NOMO-1 treated with DMSO at 0.1 percent for 48 hours (cell line): ENCODE results near the gene GLRX5.
A peak's percentile ranks its signal among the peaks of the same experiment; 100 is the strongest.
"Not testable (repeated sequence)": the region's sequence is repeated elsewhere in the genome, so short reads cannot be mapped to it uniquely, and the experiment has no call there.

Source experiments
- DNase-seq: peaks from one replicate; lab custom pipeline; 2025; ENCODE audit not compliant: unreplicated experiment; lab: John Stamatoyannopoulos, UW

The GLRX5 gene

DNA sequence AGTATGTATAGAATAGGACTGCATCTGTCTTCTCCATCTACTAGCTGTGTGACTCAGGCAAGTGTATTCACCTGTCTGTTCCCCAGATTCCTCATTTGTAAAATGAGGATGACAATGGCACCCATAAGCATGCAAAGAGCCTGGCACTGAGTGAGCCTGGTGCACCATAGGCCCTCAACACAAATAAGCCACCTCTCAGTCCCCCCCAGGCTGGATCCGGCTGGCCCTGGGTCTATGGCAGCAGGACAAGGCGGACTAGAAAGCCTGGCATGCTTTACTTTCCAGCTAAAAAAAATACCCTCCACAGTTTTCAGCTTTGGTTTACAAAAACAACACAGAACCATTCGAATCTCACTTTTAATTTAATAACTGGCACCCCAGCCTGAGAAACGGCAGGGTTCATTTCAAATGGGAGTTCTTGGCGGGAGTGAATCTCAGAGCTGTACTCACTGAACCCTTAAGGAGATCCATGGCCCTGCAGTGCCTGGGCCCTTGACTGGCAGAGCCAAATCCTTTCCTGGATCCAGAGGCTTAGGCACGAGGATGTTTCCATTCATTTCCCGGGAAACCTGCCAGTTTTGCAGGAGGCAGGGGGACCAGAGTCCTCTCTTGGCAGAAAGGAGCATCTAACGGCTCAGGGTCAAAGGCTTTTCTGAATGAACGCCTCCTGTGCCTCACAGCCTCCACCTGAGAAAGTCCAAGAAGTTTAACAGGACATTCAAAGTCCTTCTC, 36.1 kb upstream of the GLRX5 start:
- DNase-seq: no peak

- no peak for DNase-seq
Measured at GRCh38 chr14:95499354-95499750, 35.5 kb upstream of the GLRX5 start.

- no peak for DNase-seq
Measured at GRCh38 chr14:95500201-95500681, 34.6 kb upstream of the GLRX5 start.

DNA sequence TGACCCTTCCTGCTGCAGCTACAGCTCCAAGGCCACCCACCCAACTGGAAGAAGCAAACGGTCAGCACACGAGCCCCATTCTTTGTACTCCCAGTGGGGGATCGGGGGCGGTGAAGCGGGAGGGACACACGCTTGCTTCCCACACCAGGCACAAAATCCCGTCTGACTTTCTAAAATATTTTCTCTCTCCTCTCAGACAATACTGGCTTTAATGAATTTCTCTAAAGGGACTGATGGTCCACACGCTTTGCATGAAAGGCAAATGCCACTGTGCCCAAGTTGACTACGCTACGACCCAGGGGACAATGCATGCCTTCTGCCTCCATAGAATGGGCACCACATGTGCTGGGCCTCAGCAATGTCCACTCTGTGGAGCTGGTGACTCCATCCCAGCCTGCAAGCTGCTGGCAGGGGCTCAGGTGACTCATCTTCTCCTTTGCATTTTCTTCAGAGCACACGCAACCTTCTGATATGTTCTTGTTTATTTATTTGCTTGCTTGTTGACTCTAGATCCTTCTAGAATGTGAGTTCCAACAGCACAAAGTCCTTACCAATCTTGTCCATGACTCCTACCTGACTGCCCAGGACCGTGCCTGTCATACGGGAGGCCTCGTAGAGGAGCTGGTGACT, 34.0 kb upstream of the GLRX5 start:
- no peak for DNase-seq

DNA sequence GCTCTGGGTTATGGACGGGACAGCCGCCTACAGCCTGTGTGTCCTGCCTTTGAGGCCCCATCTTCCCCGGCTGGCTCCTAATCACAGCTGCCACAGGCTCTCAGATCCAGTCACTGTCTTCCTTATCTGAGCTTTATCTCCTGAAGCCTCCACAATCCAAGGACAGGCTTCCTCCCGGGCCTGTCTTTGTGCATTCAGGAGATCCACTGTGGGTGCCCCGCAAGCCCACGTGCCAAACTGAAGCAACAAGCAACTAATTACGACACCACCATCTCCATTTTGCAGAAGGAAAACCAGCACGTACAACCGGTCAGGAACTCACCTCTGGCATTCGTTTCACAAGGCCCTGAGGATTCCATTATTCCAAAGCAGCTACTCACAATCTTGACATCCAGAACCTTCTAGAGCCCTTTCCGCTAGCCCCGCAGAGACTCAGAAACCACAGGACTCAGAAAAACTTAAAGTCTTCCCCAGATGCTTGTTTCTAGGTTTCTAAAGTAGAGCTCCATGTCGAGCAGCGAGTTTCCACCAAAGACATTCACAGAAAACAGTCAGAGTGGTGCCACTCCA, 32.4 kb upstream of the GLRX5 start:
- peak; percentile 36 for DNase-seq

DNA sequence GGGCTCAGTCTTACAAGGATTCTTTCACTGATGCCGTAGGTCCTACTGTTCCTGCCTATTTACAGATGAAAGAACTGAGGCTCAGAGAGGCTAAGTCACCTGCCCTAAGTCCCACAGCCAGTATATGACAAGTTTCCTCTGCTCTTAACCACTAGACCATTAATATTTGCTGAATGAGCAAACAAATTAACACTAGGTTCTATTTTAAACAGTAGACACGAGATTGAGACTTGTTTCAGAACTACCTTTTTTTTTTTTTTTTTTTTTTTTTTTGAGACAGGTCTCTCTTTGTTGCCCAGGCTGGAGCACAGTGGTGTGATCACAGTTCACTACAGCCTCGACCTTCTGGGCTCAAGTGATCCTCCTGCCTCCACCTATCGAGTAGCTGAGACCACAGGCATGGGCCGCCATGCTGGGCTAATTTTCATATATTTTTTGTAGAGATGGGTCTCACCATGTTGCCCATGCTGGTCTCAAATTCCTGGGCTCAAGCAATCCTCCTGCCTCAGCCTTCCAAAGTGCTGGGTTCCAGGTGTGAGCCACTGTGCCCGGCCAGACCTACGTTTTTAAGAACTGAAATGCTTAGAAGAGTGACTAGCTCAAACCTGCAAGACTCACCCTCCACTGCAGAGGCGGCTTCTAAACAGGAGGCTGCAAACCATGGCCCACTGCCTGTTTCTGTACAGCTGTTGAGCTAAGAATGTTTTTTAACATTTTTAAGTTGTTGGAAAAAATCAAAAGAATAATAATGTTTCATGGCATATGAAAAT, 31.3 kb upstream of the GLRX5 start:
- no peak for DNase-seq

DNA sequence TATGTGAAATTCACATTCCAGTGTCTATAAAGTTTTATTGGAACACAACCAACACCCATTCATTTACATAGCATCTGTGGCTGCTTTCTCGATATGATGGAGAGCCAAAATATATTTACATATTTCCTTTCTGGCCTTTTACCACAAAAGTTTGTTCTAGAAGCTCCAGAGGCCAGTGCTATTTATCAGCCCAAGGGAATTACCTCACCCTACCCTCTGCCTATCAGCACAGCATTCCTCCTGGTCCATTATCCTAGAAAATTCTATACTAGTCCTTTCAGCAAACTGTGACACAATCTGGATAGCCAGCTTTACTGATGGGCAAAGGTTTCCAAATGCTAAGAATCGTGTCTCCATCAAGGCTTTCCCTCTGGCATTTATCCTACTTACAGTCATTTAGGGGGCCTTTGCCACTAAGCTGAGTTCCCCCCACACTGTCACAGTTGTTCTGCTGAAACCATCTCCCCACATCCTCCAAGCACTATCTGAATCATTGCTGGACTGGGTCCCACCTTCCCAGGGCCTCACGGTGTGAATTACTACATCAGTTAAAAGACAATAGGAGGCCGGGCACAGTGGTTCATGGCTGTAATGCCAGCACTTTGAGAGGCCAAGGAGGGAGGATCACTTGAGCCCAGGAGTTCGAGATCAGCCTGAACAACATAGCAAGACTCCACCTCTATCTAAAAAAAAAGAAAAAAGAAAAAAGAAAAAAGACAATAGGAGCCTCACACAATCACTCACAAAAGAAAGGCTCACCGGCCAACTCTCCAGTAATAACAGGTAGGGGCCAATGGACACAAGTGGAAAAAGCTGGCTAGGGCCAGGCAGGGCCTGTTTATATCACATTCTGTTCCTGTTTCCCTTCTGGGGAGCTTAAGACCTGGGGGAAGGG, 30.5 kb upstream of the GLRX5 start:
- no peak for DNase-seq

DNA sequence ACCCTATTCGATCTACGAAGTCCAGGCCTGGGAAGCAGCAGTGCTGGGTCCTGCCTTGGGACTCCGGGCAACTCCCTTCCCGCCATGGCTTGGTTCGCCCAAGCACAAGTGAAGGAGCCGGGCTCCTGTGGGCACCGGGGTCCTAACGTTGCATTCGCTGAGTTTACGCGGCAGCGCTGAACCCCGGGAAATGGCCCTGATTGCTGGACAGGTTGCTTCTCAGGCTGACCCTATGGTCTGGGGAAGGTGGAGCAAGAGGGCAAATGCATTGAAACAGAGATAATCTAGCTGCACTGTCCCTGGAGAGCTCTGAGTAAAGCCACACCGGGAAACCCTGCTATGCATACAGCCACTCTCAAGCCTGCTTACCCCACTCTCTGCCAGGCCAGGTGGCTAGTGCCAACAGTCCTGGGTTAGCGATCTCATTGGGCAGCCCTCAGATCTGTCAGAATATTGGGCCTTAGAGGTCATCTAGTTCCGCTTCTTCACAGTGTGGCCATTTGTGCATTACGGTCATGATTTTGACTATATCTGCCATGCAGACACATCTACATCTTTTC, 29.7 kb upstream of the GLRX5 start:
- DNase-seq: no peak

DNA sequence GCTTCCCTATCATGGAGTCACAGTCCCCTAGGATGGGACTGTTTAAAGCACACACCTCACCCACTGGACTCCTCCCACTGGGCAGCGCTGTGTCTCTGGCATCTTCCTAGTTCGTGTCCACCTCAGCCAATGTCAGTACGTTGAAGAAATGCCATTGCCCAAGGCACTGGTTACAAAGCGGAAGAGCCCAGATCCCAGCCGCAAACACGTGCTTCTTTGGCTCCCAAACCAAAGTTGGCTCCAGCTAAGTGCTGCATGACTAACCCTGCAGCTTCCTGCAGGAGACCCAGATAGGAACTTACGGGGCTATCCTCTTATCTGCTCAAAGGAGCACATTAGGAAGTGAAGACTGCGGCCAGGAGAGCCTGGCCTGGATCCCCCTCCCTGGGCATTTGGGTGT, 27.7 kb upstream of the GLRX5 start:
- peak; percentile 87 for DNase-seq

GRCh38 chr14:95507701-95508103, 27.1 kb upstream of the GLRX5 start:
- no peak for DNase-seq

GRCh38 chr14:95508377-95508776, 26.5 kb upstream of the GLRX5 start:
- no peak for DNase-seq

- no peak for DNase-seq
Measured at GRCh38 chr14:95509495-95509894, 25.4 kb upstream of the GLRX5 start.

- not testable (repeated sequence) for DNase-seq
Measured at GRCh38 chr14:95510344-95510743, 24.5 kb upstream of the GLRX5 start.

DNA sequence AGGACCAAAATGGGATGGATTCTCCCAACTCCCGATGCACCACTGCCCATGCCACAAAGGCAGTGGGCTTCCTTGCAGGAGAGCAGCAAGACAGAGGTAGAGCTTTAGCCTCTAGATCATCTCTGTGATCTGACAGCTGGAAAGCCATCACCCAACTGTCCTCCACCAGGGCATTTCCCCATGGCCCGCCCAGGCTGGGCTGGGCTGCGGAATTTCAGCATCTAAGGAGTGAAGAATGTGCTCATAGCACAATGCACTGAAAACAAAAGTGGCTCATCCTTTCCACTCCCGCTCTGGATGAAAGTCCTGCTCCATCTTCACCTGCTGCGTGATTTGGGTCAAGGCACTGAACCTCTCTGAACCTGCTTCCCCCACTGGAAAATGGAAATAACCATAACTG, 24.0 kb upstream of the GLRX5 start:
- no peak for DNase-seq

DNA sequence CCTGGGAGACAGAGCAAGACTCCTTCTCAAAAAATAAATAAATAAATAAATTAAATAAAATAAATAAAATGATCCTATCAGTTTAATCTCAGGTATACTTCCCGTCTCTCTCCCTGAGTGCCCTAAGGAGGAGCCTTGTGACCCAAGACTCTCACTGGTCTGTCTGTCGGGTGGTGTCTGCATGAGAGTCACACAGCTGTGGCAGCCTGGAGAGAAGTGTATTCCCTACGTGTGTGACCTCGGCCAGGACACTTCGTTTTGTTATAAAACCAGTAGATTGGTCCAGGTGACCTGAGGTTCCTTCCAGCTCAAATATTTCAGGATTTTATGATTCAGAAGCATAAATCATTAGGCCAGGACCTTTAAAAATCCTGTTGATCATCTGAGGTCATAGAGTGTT, 23.2 kb upstream of the GLRX5 start:
- no peak for DNase-seq

DNA sequence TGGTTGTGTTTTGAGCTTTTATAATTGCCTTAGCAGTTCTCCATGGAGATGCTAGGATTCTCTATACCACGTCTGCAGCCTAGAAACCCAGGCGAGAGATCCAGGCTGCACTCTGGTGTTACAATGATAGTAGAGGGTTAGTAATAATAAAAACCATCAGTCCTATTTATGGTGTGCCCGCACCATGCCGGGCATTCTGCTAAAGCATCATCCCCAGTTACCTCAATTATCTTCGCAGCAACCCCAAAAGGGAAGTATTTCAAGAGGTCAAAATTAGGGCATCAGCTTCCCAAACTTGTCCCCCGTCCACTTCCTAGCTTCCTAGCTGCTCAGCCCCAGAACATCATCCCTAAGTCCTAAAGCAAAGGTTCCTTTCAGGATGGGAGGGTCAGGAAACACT, 21.6 kb upstream of the GLRX5 start:
- peak; percentile 20 for DNase-seq

- no peak for DNase-seq
Measured at GRCh38 chr14:95514131-95515079, 20.4 kb upstream of the GLRX5 start.

GRCh38 chr14:95515080-95515489, 19.8 kb upstream of the GLRX5 start:
- DNase-seq: no peak
